HS-5 (cell line): Measurements from ENCODE around the gene PRKCZ.
"Not testable (repeated sequence)": the region's sequence is repeated elsewhere in the genome, so short reads cannot be mapped to it uniquely, and the experiment has no call there.

Experiments
- DNase-seq: peaks from one replicate; pipeline ENCODE4 v3.0.0-alpha.2; 2012; ENCODE audit warnings: low read depth

PRKCZ gene

DNA sequence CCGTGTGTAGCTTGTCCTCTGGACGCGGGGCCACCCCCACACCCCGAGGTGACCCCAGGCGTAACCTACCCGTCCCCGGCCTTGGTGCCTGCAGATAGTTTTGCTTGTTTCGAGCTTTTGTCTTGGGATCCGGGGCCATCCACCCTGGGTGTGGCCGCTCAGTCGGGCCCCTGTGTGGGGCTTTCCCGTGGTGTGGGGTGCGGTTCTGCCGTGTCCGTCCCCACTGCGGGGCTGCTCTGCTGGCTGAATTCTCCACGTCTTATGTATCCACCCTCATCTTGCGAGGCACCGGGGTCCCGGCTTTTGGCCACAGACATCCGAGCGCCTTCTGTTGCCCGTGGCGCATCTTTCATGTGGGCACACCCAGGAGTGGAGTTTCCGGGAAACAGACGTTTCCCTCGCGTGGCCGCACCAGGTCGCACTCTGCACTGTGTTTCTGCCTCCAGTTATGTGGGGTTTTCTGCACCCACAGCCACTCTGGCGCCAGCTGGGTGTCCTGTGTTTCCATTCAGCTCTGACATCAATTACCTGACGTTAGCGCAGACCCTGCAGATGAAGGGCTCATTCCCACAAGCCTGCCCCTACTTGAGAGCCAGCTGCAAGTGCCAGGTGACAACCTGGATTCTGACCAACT lies 64.9 kb downstream of the PRKCZ start:
- no peak for DNase-seq

DNA sequence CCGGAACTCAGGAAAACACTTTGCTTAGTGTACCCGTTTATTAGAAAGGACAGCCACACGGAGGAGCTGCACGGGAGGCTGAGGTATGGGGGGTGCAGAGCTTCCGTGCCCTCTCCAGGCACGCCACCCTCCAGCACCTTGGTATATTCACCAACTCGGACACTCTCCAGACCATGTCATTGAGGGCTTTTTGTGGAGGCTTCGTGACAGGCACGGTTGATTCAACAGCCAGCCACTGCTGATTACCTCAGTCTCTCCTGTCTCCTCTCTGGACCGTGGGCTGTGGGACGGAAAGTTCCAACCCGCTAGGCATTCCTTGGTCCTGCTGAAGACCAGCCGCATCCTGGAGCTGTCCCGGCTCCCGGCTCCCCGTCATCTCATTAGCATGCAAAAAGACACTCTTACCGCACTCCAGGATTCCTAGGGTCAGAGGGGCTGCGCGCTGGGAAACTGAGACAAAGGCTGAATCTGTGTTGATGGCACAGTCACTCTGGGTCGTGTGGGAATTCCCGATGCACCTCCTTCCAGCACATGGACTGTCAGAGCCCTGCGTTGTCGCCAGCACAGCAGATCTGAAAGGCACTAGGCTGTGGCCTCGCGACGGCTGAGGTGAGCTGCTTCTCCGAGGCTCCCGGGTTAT lies 65.6 kb downstream of the PRKCZ start:
- DNase-seq = no peak

- DNase-seq = no peak
These were observed 69.7 kb downstream of the PRKCZ start for GRCh38 chr1:2119886-2120285.

- no peak for DNase-seq
These were observed 71.0 kb downstream of the PRKCZ start for GRCh38 chr1:2121101-2121691.

DNA sequence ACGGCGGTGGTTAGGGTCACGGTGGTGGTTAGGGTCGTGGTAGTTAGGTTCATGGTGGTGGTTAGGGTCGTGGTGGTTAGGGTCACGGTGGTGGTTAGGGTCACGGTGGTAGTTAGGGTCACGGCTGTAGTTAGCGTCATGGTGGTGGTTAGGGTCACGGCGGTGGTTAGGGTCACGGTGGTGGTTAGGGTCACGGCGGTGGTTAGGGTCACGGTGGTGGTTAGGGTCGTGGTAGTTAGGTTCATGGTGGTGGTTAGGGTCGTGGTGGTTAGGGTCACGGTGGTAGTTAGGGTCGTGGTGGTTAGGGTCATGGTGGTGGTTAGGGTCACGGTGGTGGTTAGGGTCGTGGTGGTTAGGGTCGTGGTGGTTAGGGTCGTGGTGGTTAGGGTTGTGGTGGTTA lies 71.6 kb downstream of the PRKCZ start:
- not testable (repeated sequence) for DNase-seq

DNA sequence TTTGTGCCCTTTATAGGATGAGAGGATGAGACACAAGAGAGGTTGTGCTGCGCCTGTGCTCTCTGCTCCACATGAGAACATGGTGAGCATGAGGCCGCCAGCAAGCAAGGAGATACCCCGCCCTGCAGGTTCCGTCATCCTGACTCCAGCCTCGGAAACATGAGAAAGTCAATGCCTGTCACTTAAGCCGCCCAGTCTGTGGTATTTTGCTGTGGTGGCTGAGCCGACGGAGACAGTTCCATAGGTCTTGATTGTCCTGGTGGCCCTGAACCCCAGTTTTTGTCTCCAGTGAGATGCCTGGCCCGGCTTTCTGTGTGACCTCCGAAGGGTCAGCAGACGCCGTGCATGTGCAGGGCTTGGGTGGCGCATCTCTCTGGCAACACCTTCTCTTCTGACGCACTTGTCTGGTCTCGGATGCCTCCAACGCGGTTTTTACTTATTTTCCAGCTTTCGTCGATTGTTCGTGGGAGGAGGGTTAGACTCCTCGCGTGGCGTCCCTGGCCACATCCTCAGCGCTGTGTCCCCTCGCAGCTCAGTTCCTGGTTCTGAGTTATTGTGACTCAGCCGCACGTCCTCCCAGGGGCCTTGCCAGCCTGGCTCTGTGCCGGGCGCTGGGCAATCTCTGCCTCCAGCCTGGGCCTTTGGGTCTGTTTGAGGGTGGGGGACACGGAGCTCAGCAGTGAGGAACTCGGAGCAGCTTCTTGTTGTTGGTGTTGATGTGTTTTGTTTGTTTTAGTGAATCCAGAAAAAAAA lies 74.4 kb downstream of the PRKCZ start:
- no peak for DNase-seq

- no peak for DNase-seq
These were observed 75.4 kb downstream of the PRKCZ start for GRCh38 chr1:2125350-2126211.

- no peak for DNase-seq
These were observed 76.3 kb downstream of the PRKCZ start for GRCh38 chr1:2126331-2127186.

GRCh38 chr1:2127187-2128145 lies 77.3 kb downstream of the PRKCZ start:
- no peak for DNase-seq

GRCh38 chr1:2128189-2128901 lies 78.1 kb downstream of the PRKCZ start:
- DNase-seq = no peak

DNA sequence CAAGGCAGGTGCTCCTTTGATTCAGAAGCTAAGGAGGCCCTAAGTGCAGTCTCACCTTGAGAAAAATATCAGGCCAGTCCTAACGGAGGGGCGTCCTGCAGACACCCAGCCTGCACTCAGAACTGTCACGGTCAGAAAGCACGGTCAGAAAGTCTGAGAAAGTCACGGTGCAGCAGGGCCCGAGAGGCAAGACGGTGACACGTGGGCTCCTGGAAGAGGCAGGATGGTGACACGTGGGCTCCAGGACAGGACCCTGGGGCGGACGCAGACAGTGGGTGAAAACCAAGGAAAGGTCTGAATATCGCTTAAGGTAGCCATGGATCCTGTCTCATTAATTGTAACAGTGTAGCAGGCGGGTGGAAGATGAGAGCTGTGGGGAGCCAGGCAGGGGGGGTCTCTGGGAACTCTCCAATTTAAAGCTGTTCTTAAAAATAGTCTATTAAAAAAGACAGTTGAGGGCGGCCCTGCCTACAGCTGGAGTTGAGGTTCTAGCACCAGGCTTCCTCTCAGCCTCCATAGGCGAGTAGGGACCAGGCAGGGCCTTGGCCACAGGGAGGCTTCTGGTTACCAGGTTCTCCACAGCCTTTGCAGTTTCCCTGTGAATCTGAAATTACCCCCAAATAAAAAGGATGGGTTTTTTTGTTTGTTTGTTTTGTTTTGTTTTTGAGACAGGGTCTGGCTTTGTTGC lies 79.2 kb downstream of the PRKCZ start:
- DNase-seq = no peak

DNA sequence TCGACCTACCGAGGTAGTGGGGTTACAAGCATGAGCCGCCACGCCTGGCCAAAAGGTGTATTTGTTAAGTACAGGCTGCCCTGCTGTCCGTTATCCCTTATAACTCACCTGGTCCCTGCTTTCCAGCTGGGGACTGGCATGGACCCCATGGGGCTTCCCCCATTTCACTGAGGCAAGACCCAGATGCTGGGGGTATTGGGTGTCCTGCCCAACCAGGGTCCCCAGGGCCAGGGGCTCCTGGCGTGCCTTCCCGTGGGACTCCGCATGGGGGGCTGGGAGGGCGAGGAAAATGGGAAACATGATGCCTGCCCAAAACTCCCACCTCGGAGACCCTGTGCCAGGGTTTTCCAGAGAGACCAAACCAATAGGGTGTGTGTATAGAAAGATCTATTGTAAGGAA lies 79.9 kb downstream of the PRKCZ start:
- DNase-seq = no peak

GRCh38 chr1:2130871-2131289 lies 80.7 kb downstream of the PRKCZ start:
- DNase-seq = no peak

GRCh38 chr1:2132222-2133038 lies 82.2 kb downstream of the PRKCZ start:
- DNase-seq = peak; percentile 86

DNA sequence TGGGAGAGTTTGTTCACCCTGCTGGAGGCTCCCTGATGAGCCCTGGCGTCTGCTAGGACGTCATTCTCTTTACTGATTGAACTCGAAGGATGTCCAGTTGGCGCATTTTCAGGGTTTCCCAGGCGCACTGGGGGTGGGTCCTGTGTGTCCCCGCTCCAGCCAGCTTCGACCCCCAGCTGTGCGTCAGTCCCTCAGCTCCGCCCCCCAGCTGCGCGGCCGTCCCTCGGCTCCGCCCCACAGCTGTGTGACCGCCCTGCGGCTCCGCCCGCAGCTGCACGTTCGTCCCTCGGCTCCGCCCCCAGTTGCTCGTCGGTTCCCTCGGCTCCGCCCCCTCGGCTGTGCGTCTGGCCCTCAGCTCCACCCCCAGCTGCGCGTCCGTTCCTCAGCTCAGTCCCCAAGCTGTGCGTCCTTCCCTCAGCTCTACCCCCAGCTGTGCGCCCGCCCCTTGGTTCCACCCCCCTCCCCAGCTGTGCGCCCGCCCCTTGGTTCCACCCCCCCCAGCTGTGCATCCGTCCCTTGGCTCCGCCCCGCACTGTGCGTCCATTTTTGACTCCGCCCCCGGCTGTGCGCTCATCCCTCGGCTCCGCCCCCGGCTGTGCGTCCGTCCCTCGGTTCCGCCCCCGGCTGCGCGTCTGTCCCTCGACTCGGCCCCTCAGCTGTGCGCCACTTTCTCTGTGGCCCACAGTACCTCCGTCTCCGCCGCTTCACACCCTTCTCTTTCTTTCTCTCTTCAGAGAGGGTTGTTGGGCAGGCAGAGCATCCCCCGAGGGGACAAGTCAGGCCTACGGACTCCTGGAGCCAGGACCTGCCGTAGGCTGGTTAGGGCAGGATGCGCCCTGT lies 83.0 kb downstream of the PRKCZ start:
- DNase-seq = peak; percentile 88

DNA sequence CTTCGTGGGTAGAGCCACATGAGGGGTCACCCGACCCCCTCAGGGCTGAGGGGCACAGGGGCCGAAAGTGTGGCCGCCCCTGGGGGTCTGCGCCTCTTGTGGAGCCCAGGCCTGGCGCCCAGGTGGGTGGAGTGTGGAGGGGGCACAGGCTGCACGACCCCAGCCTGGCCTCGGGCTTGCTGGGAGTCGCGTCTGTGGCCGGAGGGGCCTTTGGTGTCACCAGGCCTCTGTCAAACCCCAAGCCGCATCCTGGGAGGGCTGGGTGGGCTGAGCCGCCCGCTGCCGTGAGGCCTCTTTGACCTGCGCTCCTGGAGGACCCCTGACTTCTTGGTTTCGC lies 83.6 kb downstream of the PRKCZ start:
- no peak for DNase-seq

GRCh38 chr1:2134266-2134620 lies 84.0 kb downstream of the PRKCZ start:
- no peak for DNase-seq
